HT1080 (cell line): ENCODE data around the gene PXK. TPM values are rescaled to one million over a fixed set of nuclear protein-coding genes. Genes with fewer than 3 reads are reported as not detected.
A peak's percentile ranks its signal among the peaks of the same experiment; 100 is the strongest.

Experiments
- DNase-seq: peaks from one replicate; pipeline ENCODE4 v3.0.0-alpha.2; 2015; ENCODE audit warnings: low read depth
- small RNA-seq: library from RNA; depleted of rRNA; stranded (forward); fragments of <200 nt; gene quantifications from one replicate; pipeline ENCODE3, GENCODE V24; 2014
- total RNA-seq: library from RNA; depleted of rRNA; stranded (reverse); fragments of >200 nt; shearing (Covaris generic); gene quantifications from 2 replicates; pipeline ENCODE4 v1.2.3, GENCODE V29; 2014; rRNA removed

The PXK gene
- total RNA-seq, 1 experiment from 2014 or later, result 23.3 TPM

DNA sequence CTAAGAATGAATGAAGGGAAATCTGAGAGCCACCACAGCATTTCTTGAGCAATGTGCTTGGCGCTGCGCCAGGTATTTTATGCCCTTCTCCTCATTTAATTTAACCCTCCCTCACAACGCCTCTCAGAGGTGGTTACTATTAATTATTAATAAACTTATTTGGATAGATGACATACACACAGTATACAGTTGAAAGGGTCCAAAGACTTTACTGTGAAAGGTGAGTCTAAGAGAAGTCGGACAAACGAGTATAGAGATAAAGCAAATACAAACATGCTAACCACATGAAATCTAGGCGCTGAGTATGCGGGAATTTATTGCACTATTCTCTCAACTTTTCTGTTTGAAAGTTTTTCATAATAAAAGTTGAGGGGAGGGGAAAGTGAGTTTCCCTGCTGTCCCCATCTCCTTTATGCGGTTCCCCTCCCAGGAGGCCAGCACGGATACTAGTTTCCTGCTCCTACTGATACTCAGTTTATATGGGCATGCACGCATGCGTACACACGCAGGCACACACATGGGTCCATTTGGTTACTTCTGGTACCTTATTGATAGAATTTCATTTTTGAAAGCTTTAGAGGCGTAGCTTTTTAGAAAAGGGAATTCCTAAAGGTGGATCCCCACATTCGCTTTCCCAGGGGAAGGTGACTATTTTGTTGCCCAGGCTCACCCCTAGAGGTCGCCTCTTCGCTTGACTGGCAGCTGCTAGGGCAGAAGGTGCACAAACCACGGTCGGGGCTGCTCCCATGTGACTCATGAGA is 130.7 kb downstream of the PXK start:
- peak; percentile 83 for DNase-seq

- DNase-seq, result no peak
Observed at GRCh38 chr3:58463942-58464271, 131.2 kb downstream of the PXK start.

DNA sequence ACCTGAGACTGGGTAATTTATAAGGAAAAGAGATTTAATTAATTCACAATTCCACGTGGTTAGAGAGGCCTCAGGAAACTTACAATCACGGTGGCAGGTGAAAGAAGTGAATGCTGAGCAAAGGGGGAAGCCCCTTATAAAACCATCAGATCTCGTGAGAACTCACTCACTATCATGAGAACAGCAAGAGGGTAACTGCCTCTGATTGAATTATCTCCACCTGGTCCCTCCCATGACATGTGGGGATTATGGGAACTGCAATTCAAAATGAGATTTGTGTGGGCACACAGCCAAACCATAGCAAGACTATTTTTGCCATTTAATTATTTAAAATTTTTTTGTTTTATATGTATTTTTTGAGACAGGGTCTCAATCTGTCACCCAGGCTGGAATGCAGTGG is 132.2 kb downstream of the PXK start:
- DNase-seq, result no peak

GRCh38 chr3:58466899-58467563 is 134.3 kb downstream of the PXK start:
- DNase-seq, result no peak

DNA sequence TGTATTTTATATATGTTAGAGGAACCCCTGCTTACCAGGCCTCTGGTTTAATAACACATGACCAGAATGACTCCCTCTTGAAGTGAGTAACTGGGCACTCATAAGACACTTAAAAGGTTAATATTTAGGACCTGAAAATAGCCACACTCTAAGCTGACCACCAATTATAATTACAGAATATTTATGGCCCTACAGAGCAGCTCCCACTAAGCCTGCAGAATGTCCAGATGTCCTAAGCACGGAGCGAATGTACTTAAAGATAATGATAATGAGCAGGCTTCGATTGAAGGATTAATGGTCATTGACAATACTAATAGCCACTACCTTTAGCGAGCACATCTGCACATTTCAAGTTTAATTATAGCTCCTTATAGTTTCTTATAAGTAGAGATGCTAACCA is 136.4 kb downstream of the PXK start:
- DNase-seq, result no peak

DNA sequence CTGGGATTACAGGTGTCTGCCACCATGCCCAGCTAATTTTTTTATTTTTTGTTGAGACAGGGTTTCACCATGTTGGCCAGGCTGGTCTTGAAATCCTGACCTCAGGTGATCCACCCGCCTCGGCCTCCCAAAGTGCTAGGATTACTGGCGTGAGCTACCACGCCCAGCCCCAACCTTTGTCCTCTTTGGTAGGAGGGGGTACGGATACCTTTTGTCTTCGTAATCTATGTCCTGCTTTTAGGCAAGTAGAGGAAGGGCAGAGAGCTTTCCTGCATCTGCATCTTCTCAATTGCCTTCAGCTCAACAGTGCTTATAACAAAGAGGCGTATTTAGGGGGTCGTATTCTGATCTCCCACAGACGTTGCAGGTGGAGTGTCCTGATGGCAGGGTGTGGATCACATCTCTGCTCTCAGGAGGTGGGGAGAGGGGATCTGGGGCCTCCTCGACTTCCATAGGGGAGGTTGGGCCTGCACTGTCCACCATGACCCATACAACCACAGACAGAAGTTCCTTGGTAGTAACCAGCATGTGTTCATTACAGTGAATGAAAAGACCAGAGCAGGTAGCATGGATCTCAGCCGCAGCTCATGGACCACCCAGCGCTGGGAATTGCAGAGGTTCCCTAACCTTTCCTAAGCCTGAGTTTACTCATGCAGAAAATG is 137.8 kb downstream of the PXK start:
- DNase-seq, result no peak

- DNase-seq, result peak; percentile 98
Observed at GRCh38 chr3:58471025-58471887, 138.6 kb downstream of the PXK start.

DNA sequence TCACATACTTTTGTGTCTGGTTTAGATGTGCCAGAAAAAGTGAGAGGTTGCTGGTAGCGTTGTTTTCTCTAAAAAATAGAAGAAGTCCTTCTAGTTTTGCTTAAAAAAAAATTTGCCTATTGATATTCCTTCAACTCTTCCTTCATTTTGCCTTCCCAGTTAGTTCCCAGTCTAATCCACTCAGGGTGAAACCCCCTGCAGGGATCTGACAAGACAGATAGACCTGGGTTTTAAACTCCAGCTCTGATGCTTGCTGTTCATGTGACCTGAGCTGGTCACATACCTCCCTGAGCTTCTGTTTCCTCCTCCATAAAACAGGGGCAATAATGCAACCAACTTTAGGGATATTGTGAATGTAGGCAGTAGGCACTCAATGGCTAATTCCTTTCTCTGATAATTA is 140.6 kb downstream of the PXK start:
- DNase-seq, result no peak

- DNase-seq, result no peak
Observed at GRCh38 chr3:58474348-58474911, 141.7 kb downstream of the PXK start.

DNA sequence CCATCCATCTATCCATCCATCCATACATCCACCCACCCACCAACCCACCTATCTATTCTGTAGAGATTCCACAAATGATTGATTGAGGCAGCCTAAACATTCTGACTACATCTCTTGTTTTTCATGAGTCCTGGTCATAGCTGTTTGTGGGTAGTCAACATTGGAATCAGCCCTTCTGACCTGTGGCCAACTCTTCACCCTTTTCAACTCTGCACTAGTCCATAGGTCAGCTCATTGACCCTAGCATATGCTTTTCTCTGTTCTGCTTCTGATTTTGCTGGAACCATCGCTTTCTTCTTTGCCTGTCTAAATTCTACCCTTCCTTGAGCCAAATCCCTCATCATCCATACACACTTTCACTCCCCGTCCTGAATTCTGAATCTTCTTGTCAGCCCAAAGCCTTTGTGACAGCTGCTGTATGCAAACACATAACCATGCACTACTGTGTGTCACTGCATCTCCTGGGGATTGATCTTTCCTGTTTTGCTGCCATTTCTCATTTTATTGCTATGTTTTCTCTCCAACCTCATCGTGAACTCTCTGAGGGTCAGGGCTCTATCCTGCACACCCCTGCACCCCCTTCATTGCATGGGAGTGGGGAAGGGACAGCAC is 142.4 kb downstream of the PXK start:
- no peak for DNase-seq

Small RNAs within 50 kb of the gene (small RNA-seq; reads per million reads assigned to genes)
- not detected for gene AC098479.1

Other genes with a start within 250 kb of the PXK start
- gene DNASE1L3, start 121.9 kb upstream of the PXK start, total RNA-seq, result not detected in 2 replicates
- gene ABHD6, start 95.1 kb upstream of the PXK start, total RNA-seq, result 11.4 and 13.9 TPM in 2 replicates
- 20.0 and 23.0 TPM in 2 replicates for gene RPP14, start 26.6 kb upstream of the PXK start, total RNA-seq
- gene HTD2, start 26.4 kb upstream of the PXK start, total RNA-seq, result 10.1 and 11.6 TPM in 2 replicates
- gene PDHB, start 100.9 kb downstream of the PXK start, total RNA-seq, result 78.8 and 81.6 TPM in 2 replicates
- gene KCTD6, start 159.2 kb downstream of the PXK start, total RNA-seq, result 5.8 and 10.2 TPM in 2 replicates
- gene ACOX2, start 204.3 kb downstream of the PXK start, total RNA-seq, result 61.4 and 69.8 TPM in 2 replicates
- gene FAM107A, start 244.5 kb downstream of the PXK start, total RNA-seq, result 0.02 TPM in 1 of 2 replicates, not detected in the other